Dedifferentiated amniotic fluid mesenchymal stem cell (primary cell): ENCODE measurements around the gene PANX1.
A peak's percentile ranks its signal among the peaks of the same experiment; 100 is the strongest.

Source experiments
- DNase-seq: peaks from one replicate; pipeline ENCODE4 v3.0.0-alpha.2; 2016; ENCODE audit errors: extremely low spot score

Gene PANX1

DNA sequence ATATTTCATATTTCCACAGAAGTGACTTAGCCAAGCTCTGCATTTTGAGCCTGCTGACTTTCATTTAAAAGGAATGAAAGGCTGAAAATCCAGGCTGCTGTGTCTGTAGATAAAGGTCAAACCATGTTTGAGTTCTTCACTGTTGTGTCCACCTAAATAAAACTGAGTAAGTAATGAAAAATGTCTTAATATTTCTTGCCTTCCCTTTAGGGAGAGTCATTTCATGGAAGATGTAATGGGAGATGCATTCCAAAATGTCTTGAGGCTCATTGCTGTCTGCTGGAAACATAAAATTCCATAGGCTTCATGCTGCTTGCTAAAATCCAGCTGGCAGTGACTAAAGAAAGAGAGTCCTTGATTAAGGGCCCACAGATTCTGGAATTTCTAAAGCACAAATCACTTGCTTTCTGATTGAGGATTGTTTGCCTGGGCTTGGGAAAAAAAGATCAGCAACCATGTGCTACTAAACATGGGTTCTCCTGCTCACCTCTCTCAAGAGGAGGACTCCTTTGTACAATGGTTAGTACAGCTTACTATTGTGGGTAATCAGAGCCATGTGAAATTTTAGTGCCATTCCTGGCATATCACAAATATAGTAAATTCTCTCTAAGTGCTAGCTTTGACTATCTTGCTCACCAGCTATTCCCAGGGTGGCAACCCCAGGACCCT lies 56.9 kb downstream of the PANX1 start:
- peak; percentile 74 for DNase-seq

DNA sequence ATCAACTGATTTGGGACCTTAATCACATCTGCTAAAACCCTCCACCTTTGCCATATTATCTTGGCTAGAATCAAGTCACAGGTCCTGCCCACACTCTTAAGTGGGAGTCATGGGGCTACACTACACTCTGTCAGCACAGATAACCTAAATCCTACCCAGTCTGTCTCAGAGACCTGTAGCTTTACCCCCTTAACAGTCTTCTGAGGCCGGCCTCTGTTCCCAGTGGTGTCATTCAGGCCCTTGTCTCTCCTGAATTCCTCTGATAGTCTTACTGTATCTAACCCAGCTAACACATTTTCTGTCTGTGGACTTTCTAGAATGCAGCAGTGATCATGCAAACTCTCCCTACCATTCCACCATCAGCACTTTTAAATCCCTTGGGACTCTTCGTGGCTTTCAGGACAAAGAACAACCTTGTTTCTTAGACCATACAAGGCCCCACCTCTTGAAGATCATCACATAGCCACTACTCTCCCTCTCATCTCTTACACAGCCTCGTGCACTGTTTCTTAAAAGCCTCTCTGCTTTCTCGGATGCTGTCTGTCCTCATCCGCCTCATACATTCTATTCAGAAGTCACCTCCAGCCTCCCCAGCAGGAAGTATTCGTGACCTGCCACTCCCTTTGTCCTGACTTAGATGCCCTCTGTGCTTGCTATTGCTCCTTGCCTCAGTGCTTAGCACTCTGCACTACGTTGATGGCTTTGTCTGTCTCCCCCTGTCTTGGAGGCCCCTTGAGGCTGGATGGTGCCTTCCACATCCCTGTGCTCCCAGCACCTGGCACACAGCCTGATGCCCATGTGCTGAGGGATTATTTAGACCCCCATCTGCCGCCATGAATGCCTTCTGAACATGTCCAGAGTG lies 57.9 kb downstream of the PANX1 start:
- DNase-seq = no peak

DNA sequence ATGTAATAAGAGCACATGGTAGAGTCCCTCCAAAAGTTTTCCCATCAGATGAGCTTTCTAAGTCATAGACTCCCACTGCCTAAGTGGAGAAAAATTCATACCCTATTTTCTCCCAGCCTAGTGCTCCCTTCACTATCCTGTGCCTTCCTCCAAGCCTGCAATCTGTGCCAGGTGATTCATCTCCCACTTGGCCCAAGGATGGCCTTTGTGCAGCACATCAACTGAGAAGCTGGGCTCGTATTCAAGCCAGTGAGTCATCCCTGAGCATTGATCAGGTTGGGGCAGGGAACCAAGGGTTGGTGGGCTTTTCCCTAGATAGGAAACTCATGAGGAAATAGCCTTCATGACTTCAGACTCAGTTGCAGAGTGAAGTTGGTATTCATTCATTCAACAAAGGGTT lies 64.6 kb downstream of the PANX1 start:
- DNase-seq = no peak

DNA sequence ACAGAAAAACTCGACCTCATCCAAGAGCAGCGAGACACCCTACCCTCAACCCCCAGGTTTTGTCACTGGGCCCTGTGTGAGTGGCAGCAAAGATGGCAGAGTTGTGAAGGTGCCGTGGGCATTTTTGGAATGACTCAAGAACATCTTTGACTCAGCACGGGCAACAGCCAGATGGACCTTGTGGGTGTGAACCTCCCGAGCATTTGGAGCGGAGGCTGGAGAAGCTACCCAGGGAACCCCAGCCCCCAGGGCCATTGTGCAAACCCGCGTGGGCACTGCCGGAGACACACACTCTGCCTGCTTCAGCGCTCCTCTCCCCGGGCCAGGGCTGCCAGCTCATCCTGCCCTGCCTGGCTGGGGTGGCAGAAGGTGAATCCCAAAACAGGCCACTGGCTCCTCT lies 66.1 kb downstream of the PANX1 start:
- DNase-seq = no peak

- no peak for DNase-seq
Measured at GRCh38 chr11:94196363-94196762, 67.7 kb downstream of the PANX1 start.

DNA sequence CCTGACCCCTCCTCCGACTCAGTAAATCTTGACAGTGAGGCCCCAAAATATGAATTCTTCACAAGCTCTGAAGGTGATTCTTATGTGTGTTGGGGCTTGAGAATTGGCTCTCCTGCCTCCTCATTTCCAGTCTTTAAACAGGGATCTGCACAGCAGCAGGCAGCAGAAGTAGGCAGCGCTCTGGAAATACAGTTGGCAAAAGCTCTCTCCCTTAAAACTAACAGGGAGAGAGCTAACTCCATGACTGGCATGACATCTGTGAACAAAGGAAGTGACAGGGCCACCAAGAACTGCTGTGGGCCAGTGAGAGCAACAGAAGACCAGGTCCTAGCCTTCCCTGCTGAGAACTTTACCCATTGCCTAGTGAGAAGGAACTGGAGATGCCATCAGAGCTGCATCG lies 70.1 kb downstream of the PANX1 start:
- DNase-seq = no peak

- no peak for DNase-seq
Measured at GRCh38 chr11:94199136-94200130, 70.8 kb downstream of the PANX1 start.

DNA sequence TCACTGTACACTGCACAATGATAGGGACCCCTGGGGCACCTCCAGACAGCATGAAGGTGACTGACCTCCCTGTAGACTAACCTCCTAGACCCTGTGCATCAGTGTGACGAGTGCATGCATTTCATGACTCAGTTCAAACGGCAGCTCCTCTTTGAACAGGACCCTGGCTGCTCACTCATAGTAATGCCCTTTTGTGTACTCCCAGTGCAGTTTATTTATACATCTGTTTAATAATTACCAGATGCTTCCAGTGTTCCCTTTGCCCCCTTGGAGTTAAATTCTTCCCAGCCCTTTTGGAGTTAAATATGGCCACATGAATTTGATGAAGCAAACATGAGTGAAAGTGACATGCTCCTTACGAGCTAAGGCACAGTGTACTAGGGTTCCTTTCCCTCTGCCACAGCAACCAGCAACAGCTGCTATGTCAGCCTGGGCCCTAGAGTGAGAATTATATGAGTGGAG lies 72.4 kb downstream of the PANX1 start:
- no peak for DNase-seq

DNA sequence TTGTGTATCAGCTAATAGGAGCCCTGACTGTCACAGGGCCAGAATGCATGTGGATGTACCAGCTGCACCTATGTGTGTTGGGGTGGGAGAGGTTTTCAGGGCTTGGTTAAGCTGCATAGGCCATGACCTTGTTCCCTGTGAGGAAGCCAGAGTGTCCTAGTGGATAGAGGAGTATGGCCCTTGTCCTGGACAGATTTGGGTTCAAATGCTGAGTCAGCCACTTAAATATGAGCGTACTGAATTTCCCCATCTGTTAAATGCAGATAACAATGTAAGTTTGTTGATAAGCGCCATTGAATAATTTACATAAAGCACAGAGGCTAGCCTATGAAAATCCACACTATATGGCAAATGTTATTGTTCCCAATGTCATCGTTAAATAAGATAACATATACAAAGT lies 74.4 kb downstream of the PANX1 start:
- DNase-seq = no peak

- no peak for DNase-seq
Measured at GRCh38 chr11:94211261-94211830, 82.7 kb downstream of the PANX1 start.

DNA sequence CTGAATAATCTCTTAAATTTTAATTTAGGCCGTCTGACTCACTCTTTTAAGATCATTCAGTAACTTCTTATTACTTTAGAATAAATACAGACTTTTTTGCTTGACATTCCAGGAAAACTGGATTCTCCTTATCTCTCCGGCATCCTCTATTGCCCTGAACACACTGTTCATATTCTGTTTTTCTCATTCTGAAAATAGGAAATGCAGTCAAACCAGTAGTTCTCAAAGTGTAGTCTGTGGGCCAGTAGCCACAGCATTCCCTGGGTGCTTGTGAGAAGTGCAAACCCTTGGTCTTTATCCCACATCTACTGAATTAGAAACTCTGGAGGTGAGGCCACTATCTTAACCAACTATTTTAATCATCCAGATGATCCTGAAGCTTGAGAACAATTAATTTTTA lies 84.3 kb downstream of the PANX1 start:
- DNase-seq = no peak

DNA sequence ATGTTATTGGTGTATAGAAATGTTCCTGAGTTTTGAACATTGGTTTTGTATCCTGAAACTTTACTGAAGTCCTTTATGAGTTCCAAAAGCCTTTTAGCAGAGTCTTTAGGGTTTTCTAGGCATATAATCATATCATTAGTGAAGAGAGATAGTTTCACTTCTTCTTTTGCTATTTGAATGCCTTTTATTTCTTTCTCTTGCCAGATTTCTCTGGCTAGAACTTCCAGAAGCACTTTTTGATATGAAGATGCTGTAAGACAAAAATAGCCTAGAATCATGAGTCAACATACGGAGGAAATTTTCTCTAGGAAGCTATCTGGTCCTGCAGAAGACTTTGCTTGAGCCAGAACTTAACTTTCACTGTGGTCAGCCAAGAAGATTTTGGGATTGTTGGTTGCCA lies 89.1 kb downstream of the PANX1 start:
- no peak for DNase-seq

GRCh38 chr11:94218372-94218771 lies 89.7 kb downstream of the PANX1 start:
- DNase-seq = no peak

DNA sequence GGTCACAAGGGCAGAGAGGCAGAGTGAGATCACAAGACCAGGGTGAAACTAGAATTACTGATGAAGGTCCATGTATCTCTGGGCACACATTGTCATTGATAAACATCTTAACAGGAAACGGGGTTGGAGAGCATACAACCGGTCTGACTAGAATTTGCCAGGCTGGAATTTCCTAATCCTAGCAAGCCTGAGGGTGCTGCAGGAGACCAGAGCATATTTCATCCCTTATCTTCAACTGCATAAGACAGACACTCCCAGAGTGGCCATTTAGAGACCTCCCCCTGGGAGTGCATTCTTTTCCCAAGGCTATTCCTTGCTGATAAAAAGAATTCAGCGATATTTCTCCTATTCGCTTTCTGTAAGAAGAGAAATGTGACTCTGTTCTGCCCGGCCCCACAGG lies 91.1 kb downstream of the PANX1 start:
- DNase-seq = no peak

DNA sequence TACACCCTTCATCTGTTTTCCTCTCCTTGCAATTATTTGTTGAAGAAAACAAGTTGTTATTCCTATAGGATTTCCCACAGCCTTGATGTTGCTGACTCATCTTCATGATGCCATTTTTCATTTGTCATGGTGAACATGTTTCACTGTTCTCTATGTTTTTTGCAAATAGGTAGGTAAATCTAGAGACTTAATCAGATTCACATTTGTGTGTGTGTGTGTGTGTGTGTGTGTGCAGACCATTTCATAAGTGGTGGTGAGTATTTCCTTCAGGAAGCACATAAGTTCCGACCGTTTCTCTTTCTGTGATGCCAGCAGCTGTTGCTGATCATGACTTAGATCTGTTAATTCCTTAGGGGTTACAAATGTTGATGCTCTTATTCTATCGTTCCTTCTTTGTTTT lies 95.4 kb downstream of the PANX1 start:
- DNase-seq = no peak
